Measurements from ENCODE around the gene IL23R. TPM values are rescaled to one million over a fixed set of nuclear protein-coding genes. Genes with fewer than 3 reads are reported as not detected.

IL23R gene
- total and polyA plus RNA-seq, 2 of the 8 experiments (the other 6 are each of a cell fraction or from before 2014, with no cell fraction given): not detected

DNA sequence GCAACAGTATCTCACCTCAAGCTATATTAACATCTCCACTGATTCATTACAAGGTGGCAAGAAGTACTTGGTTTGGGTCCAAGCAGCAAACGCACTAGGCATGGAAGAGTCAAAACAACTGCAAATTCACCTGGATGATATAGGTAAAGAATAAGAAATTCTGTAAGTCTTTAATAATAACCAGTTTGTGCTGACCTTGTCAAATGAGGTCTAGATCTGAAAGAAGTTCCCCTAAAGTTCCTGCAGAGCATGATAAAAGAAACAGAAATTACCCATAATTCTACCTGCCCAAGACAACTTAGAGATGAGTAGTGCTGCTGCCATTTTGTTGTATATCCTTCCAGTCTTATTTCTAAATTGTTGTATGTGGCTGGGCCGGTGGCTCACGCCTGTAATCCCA, 34.5 kb downstream of the IL23R start (continued):
- TF ChIP-seq, protein P1, sequence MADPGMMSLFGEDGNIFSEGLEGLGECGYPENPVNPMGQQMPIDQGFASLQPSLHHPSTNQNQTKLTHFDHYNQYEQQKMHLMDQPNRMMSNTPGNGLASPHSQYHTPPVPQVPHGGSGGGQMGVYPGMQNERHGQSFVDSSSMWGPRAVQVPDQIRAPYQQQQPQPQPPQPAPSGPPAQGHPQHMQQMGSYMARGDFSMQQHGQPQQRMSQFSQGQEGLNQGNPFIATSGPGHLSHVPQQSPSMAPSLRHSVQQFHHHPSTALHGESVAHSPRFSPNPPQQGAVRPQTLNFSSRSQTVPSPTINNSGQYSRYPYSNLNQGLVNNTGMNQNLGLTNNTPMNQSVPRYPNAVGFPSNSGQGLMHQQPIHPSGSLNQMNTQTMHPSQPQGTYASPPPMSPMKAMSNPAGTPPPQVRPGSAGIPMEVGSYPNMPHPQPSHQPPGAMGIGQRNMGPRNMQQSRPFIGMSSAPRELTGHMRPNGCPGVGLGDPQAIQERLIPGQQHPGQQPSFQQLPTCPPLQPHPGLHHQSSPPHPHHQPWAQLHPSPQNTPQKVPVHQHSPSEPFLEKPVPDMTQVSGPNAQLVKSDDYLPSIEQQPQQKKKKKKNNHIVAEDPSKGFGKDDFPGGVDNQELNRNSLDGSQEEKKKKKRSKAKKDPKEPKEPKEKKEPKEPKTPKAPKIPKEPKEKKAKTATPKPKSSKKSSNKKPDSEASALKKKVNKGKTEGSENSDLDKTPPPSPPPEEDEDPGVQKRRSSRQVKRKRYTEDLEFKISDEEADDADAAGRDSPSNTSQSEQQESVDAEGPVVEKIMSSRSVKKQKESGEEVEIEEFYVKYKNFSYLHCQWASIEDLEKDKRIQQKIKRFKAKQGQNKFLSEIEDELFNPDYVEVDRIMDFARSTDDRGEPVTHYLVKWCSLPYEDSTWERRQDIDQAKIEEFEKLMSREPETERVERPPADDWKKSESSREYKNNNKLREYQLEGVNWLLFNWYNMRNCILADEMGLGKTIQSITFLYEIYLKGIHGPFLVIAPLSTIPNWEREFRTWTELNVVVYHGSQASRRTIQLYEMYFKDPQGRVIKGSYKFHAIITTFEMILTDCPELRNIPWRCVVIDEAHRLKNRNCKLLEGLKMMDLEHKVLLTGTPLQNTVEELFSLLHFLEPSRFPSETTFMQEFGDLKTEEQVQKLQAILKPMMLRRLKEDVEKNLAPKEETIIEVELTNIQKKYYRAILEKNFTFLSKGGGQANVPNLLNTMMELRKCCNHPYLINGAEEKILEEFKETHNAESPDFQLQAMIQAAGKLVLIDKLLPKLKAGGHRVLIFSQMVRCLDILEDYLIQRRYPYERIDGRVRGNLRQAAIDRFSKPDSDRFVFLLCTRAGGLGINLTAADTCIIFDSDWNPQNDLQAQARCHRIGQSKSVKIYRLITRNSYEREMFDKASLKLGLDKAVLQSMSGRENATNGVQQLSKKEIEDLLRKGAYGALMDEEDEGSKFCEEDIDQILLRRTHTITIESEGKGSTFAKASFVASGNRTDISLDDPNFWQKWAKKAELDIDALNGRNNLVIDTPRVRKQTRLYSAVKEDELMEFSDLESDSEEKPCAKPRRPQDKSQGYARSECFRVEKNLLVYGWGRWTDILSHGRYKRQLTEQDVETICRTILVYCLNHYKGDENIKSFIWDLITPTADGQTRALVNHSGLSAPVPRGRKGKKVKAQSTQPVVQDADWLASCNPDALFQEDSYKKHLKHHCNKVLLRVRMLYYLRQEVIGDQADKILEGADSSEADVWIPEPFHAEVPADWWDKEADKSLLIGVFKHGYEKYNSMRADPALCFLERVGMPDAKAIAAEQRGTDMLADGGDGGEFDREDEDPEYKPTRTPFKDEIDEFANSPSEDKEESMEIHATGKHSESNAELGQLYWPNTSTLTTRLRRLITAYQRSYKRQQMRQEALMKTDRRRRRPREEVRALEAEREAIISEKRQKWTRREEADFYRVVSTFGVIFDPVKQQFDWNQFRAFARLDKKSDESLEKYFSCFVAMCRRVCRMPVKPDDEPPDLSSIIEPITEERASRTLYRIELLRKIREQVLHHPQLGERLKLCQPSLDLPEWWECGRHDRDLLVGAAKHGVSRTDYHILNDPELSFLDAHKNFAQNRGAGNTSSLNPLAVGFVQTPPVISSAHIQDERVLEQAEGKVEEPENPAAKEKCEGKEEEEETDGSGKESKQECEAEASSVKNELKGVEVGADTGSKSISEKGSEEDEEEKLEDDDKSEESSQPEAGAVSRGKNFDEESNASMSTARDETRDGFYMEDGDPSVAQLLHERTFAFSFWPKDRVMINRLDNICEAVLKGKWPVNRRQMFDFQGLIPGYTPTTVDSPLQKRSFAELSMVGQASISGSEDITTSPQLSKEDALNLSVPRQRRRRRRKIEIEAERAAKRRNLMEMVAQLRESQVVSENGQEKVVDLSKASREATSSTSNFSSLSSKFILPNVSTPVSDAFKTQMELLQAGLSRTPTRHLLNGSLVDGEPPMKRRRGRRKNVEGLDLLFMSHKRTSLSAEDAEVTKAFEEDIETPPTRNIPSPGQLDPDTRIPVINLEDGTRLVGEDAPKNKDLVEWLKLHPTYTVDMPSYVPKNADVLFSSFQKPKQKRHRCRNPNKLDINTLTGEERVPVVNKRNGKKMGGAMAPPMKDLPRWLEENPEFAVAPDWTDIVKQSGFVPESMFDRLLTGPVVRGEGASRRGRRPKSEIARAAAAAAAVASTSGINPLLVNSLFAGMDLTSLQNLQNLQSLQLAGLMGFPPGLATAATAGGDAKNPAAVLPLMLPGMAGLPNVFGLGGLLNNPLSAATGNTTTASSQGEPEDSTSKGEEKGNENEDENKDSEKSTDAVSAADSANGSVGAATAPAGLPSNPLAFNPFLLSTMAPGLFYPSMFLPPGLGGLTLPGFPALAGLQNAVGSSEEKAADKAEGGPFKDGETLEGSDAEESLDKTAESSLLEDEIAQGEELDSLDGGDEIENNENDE (IDR thresholded peaks at IDR 0.05; ENCODE audit: insufficient replicate concordance, low read length): no peak
- TF ChIP-seq CBX5 (IDR thresholded peaks at IDR 0.05; ENCODE audit: low read depth, low read length) (no peak), KDM4A (IDR thresholded peaks at IDR 0.05; ENCODE audit: low read depth, low read length, severe bottlenecking) (no peak), SRF (IDR thresholded peaks at IDR 0.05; ENCODE audit: low read depth, low read length) (no peak), EZH2 (IDR thresholded peaks at IDR 0.05; ENCODE audit: low read depth, low read length, severe bottlenecking) (no peak), SP2 (IDR thresholded peaks at IDR 0.05; ENCODE audit: low read length) (no peak), KDM1A (IDR thresholded peaks at IDR 0.05; ENCODE audit: borderline replicate concordance, low read length) (no peak)
- TF ChIP-seq, protein P2, sequence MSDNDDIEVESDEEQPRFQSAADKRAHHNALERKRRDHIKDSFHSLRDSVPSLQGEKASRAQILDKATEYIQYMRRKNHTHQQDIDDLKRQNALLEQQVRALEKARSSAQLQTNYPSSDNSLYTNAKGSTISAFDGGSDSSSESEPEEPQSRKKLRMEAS (IDR thresholded peaks at IDR 0.05): no peak
- TF ChIP-seq, protein P3, sequence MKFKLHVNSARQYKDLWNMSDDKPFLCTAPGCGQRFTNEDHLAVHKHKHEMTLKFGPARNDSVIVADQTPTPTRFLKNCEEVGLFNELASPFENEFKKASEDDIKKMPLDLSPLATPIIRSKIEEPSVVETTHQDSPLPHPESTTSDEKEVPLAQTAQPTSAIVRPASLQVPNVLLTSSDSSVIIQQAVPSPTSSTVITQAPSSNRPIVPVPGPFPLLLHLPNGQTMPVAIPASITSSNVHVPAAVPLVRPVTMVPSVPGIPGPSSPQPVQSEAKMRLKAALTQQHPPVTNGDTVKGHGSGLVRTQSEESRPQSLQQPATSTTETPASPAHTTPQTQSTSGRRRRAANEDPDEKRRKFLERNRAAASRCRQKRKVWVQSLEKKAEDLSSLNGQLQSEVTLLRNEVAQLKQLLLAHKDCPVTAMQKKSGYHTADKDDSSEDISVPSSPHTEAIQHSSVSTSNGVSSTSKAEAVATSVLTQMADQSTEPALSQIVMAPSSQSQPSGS (IDR thresholded peaks at IDR 0.05; ENCODE audit: low read length): no peak

All from H1 (cell line).